Measurements from ENCODE around the gene IRF2BP2. TPM values are rescaled to one million over a fixed set of nuclear protein-coding genes. Genes with fewer than 3 reads are reported as not detected.

IRF2BP2 gene
- total and polyA plus RNA-seq, 2 of the 13 experiments (the other 11 are each of a cell fraction or from before 2014, with no cell fraction given) = 140 to 147 TPM

DNA sequence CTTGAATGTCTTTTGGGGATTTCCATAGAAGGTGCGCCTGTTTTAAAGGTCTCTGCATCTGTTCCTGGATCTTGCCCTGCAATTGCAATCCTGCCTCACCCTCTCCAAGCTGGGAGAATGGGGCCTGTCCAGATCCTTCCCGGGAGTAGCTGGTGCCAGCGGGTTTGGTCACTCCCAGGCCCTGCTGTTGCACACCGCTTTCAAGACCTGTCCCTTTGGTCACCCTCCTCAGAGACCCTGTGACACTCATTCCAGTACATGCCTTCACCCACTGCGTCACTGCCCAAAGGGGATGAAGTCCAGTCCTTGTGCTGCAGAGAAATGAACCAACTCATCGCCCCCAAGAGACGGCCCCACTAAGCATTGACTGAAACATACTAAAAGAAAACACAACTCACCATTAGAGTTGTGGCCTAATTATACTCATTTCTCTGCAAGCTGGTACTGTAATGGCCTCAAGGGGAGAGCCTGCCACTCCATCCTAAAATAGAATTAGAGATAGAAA is 1.9 kb upstream of the IRF2BP2 start (continued):
- no peak for TF ChIP-seq HNF4G (IDR thresholded peaks at IDR 0.05; ENCODE audit: borderline replicate concordance, low read depth, low read length)
- TF ChIP-seq HNF4G (CRISPR knock-in tag; IDR thresholded peaks at IDR 0.05; ENCODE audit: borderline replicate concordance, low read depth) = peak; percentile 60; the same call in 1 of the 2 replicates
- TF ChIP-seq ELF4 (CRISPR knock-in tag; IDR thresholded peaks at IDR 0.05; ENCODE audit: borderline replicate concordance) = no peak
- no peak for TF ChIP-seq ZNF672 (CRISPR knock-in tag; IDR thresholded peaks at IDR 0.05)
- no peak for TF ChIP-seq KDM2A (CRISPR knock-in tag; IDR thresholded peaks at IDR 0.05; ENCODE audit: borderline replicate concordance, low read depth)
- TF ChIP-seq EZH2 (conservative IDR thresholded peaks at IDR 0.05; ENCODE audit: low read depth, low read length) = no peak
- TF ChIP-seq NFE2L1 (CRISPR knock-in tag; IDR thresholded peaks at IDR 0.05; ENCODE audit: borderline replicate concordance) = no peak
- TF ChIP-seq STAT5B (CRISPR knock-in tag; IDR thresholded peaks at IDR 0.05) = no peak
- TF ChIP-seq, protein P1, sequence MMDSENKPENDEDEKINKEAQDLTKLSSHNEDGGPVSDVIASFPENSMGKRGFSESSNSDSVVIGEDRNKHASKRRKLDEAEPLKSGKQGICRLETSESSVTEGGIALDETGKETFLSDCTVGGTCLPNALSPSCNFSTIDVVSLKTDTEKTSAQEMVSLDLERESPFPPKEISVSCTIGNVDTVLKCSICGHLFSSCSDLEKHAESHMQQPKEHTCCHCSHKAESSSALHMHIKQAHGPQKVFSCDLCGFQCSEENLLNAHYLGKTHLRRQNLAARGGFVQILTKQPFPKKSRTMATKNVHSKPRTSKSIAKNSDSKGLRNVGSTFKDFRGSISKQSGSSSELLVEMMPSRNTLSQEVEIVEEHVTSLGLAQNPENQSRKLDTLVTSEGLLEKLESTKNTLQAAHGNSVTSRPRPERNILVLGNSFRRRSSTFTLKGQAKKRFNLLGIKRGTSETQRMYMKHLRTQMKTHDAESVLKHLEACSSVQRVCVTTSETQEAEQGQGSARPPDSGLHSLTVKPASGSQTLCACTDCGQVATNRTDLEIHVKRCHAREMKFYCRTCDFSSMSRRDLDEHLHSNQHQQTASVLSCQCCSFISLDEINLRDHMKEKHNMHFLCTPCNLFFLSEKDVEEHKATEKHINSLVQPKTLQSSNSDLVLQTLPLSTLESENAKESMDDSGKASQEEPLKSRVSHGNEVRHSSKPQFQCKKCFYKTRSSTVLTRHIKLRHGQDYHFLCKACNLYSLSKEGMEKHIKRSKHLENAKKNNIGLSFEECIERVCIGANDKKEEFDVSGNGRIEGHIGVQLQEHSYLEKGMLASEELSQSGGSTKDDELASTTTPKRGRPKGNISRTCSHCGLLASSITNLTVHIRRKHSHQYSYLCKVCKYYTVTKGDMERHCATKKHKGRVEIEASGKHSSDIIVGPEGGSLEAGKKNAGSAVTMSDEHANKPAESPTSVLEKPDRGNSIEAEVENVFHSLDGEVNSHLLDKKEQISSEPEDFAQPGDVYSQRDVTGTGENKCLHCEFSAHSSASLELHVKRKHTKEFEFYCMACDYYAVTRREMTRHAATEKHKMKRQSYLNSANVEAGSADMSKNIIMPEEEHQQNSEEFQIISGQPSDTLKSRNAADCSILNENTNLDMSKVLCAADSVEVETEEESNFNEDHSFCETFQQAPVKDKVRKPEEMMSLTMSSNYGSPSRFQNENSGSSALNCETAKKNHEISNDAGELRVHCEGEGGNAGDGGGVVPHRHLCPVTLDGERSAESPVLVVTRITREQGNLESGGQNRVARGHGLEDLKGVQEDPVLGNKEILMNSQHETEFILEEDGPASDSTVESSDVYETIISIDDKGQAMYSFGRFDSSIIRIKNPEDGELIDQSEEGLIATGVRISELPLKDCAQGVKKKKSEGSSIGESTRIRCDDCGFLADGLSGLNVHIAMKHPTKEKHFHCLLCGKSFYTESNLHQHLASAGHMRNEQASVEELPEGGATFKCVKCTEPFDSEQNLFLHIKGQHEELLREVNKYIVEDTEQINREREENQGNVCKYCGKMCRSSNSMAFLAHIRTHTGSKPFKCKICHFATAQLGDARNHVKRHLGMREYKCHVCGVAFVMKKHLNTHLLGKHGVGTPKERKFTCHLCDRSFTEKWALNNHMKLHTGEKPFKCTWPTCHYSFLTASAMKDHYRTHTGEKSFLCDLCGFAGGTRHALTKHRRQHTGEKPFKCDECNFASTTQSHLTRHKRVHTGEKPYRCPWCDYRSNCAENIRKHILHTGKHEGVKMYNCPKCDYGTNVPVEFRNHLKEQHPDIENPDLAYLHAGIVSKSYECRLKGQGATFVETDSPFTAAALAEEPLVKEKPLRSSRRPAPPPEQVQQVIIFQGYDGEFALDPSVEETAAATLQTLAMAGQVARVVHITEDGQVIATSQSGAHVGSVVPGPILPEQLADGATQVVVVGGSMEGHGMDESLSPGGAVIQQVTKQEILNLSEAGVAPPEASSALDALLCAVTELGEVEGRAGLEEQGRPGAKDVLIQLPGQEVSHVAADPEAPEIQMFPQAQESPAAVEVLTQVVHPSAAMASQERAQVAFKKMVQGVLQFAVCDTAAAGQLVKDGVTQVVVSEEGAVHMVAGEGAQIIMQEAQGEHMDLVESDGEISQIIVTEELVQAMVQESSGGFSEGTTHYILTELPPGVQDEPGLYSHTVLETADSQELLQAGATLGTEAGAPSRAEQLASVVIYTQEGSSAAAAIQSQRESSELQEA (CRISPR knock-in tag; IDR thresholded peaks at IDR 0.05; ENCODE audit: not compliant biosample characterization) = no peak
- no peak for TF ChIP-seq PHF8 (CRISPR knock-in tag; IDR thresholded peaks at IDR 0.05)
- TF ChIP-seq ONECUT2 (CRISPR knock-in tag; IDR thresholded peaks at IDR 0.05) = no peak
- TF ChIP-seq, protein P2, sequence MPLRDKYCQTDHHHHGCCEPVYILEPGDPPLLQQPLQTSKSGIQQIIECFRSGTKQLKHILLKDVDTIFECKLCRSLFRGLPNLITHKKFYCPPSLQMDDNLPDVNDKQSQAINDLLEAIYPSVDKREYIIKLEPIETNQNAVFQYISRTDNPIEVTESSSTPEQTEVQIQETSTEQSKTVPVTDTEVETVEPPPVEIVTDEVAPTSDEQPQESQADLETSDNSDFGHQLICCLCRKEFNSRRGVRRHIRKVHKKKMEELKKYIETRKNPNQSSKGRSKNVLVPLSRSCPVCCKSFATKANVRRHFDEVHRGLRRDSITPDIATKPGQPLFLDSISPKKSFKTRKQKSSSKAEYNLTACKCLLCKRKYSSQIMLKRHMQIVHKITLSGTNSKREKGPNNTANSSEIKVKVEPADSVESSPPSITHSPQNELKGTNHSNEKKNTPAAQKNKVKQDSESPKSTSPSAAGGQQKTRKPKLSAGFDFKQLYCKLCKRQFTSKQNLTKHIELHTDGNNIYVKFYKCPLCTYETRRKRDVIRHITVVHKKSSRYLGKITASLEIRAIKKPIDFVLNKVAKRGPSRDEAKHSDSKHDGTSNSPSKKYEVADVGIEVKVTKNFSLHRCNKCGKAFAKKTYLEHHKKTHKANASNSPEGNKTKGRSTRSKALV (CRISPR knock-in tag; IDR thresholded peaks at IDR 0.05) = no peak
- TF ChIP-seq RFX5 (IDR thresholded peaks at IDR 0.05; ENCODE audit: low read depth, low read length) = 0 out of 2 replicates have a peak, but pooled peaks have one; percentile 35
- TF ChIP-seq SETDB1 (CRISPR knock-in tag; IDR thresholded peaks at IDR 0.05; ENCODE audit: borderline replicate concordance) = no peak
- peak; percentile 29 for TF ChIP-seq POLR2AphosphoS5 (IDR thresholded peaks at IDR 0.05; ENCODE audit: low read depth, low read length)
- no peak for TF ChIP-seq RBAK (CRISPR knock-in tag; IDR thresholded peaks at IDR 0.05)
- TF ChIP-seq ZKSCAN5 (CRISPR knock-in tag; IDR thresholded peaks at IDR 0.05) = no peak
- TF ChIP-seq SATB2 (CRISPR knock-in tag; IDR thresholded peaks at IDR 0.05) = no peak
- no peak for TF ChIP-seq ZNF10 (CRISPR knock-in tag; IDR thresholded peaks at IDR 0.05; ENCODE audit: borderline replicate concordance, low read depth)
- no peak for TF ChIP-seq SIN3A (IDR thresholded peaks at IDR 0.05; ENCODE audit: borderline replicate concordance, low read depth, low read length)

Data from HepG2 (cell line).